ENCODE data around the gene NEDD8. TPM values are rescaled to one million over a fixed set of nuclear protein-coding genes. Genes with fewer than 3 reads are reported as not detected.

NEDD8 gene
- total and polyA plus RNA-seq, 2 donors (not counting 1 experiment from before 2014, with no cell fraction given) = 86.7 to 98.5 TPM

GRCh38 chr14:24277071-24277470 lies 44.9 kb upstream of the NEDD8 start:
- peak overlapping the region; percentile 50 for H3K4me2 ChIP-seq (replicated peaks; ENCODE audit: low read depth, low read length, poor library complexity, severe bottlenecking)
- Mint-ChIP-seq H3K27ac (peak overlapping the region; percentile 74), H3K27me3 (no peaks in the 10 kb centered on the region), H3K4me3 (peak overlapping the region; percentile 4), H3K4me1 (peaks cover 85% of the 10 kb centered on the region), H3K9me3 (ENCODE audit: insufficient read depth) (no peaks in the 10 kb centered on the region)
- H3K79me2 ChIP-seq (ENCODE audit: control insufficient read depth, insufficient read depth, low read length) = peaks cover 37% of the 10 kb centered on the region
- H2AFZ ChIP-seq (ENCODE audit: insufficient read depth, low read depth, low read length, poor library complexity, severe bottlenecking) = peak overlapping the region; percentile 52
- ChIA-PET POLR2A (interaction anchor here (1.2 to 1.5 kb wide), 2 partner anchors 13 to 35 kb away, joined by 3 to 4 read pairs; partner anchors contain the start of gene TINF2), CTCF (interaction anchor here (1.5 to 7.1 kb wide), 4 partner anchors 16 to 35 kb away, joined by 7 to 93 read pairs (median 26); partner anchors contain the start of genes CIDEB, DHRS1, LTB4R2 and NOP9)
- TF ChIP-seq, protein P1, sequence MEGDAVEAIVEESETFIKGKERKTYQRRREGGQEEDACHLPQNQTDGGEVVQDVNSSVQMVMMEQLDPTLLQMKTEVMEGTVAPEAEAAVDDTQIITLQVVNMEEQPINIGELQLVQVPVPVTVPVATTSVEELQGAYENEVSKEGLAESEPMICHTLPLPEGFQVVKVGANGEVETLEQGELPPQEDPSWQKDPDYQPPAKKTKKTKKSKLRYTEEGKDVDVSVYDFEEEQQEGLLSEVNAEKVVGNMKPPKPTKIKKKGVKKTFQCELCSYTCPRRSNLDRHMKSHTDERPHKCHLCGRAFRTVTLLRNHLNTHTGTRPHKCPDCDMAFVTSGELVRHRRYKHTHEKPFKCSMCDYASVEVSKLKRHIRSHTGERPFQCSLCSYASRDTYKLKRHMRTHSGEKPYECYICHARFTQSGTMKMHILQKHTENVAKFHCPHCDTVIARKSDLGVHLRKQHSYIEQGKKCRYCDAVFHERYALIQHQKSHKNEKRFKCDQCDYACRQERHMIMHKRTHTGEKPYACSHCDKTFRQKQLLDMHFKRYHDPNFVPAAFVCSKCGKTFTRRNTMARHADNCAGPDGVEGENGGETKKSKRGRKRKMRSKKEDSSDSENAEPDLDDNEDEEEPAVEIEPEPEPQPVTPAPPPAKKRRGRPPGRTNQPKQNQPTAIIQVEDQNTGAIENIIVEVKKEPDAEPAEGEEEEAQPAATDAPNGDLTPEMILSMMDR (IDR thresholded peaks at IDR 0.05) = no peak
- TF ChIP-seq EZH2 (IDR thresholded peaks at IDR 0.05; ENCODE audit: borderline replicate concordance, insufficient read depth, low read depth, low read length, poor library complexity, severe bottlenecking) = no peak
- H3K36me3 ChIP-seq (replicated peaks in 1 of 2; ENCODE audit: control extremely low read depth in 1 of 2, control insufficient read depth in 1 of 2, extremely low read depth in 1 of 2, insufficient read depth in 2 of 2, low read length in 1 of 2) = no peaks in the 10 kb centered on the region
- H3K27me3 ChIP-seq (replicated peaks in 1 of 4; ENCODE audit: control extremely low read depth in 1 of 4, control insufficient read depth in 3 of 4, insufficient read depth in 4 of 4, low read length in 3 of 4) = no peaks in the 10 kb centered on the region
- H4K20me1 ChIP-seq (ENCODE audit: control insufficient read depth, insufficient read depth, low read length, poor library complexity, severe bottlenecking) = no peaks in the 10 kb centered on the region
- 96% methylated on average over 6 of the region's 6 CpGs for WGBS (ENCODE audit: insufficient coverage)
- H3K9ac ChIP-seq (ENCODE audit: low read length) = no peak overlapping the region
- peak overlapping the region; percentile 65 to 80 for H3K27ac ChIP-seq (ENCODE audit: low read length in 2 of 2)
- peaks cover 60 to 79% of the 10 kb centered on the region in 2 donors for H3K4me1 ChIP-seq (ENCODE audit: control insufficient read depth in 2 of 2, insufficient read depth in 2 of 2, low read length in 2 of 2)
- intact Hi-C loops (cut with micrococcal nuclease) = loop anchor here (10.0 kb wide), 1 partner anchor 132 kb away; the partner anchor contains the start of genes EMC9, PSME2 and RNF31
- H3K4me3 ChIP-seq (ENCODE audit: control extremely low read depth in 1 of 5, extremely low read depth in 1 of 5, insufficient read depth in 1 of 5, low read depth in 2 of 5, low read length in 4 of 5) = no peak overlapping the region
- peaks cover 0 to 10% (median 0%) of the 10 kb centered on the region in 3 donors for H3K9me3 ChIP-seq (ENCODE audit: control extremely low read depth in 1 of 3, control insufficient read depth in 2 of 3, insufficient read depth in 1 of 3, low read length in 2 of 3)
- no peak for ATAC-seq (ENCODE audit: low read depth)
- DNase-seq = no peak

DNA sequence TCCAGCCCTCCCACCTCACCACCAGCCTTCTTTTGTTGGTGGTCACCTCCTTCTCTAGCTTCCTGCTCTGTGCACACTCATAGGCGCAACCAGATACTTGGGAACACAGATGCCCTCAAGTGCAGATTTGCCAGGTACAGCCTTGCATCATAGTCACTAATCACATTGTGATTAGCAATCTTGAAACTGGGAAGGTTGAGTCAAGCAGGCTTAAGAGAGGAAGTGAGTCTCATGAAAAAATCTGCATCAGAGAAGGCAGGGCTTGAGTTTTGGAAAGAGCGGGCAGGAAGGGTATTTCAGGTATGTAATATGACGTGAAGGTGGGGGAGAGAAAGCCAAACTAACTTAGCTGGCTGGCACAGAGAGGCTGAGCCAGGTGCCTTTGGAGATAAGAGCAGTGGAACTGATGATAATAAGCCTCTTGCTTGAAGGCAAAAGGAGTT lies 42.0 kb upstream of the NEDD8 start:
- POLR2A ChIA-PET = interaction anchor here (0.7 to 2.0 kb wide), 5 partner anchors 15 to 156 kb away, joined by 3 to 11 read pairs (median 4); partner anchors contain the start of gene TINF2
- CTCF ChIA-PET = interaction anchor here (0.7 to 2.4 kb wide), 10 partner anchors 10 to 436 kb away, joined by 3 to 19 read pairs (median 4); partner anchors contain the start of genes CIDEB, LTB4R, MDP1 and TINF2
- no peaks in the 10 kb centered on the region for H3K9me3 Mint-ChIP-seq (ENCODE audit: insufficient read depth)
- H3K27ac Mint-ChIP-seq = peak overlapping the region; percentile 89
- Histone ChIP-seq H3K9ac (ENCODE audit: low read length) (no peak overlapping the region), H3K36me3 (replicated peaks in 1 of 2; ENCODE audit: control extremely low read depth in 1 of 2, control insufficient read depth in 1 of 2, extremely low read depth in 1 of 2, insufficient read depth in 2 of 2, low read length in 1 of 2) (peaks cover 0 to 5% of the 10 kb centered on the region in 2 experiments), H3K27me3 (replicated peaks in 1 of 4; ENCODE audit: control extremely low read depth in 1 of 4, control insufficient read depth in 3 of 4, insufficient read depth in 4 of 4, low read length in 3 of 4) (no peaks in the 10 kb centered on the region), H3K79me2 (ENCODE audit: control insufficient read depth, insufficient read depth, low read length) (peaks cover 34% of the 10 kb centered on the region), H3K4me3 (ENCODE audit: control extremely low read depth in 1 of 5, extremely low read depth in 1 of 5, insufficient read depth in 1 of 5, low read depth in 2 of 5, low read length in 4 of 5) (no peak overlapping the region), H4K20me1 (ENCODE audit: control insufficient read depth, insufficient read depth, low read length, poor library complexity, severe bottlenecking) (no peaks in the 10 kb centered on the region), H3K27ac (ENCODE audit: low read length in 2 of 2) (peak overlapping the region; percentile 76 to 81), H3K9me3 (ENCODE audit: control extremely low read depth in 1 of 3, control insufficient read depth in 2 of 3, insufficient read depth in 1 of 3, low read length in 2 of 3) (peaks cover 0 to 10% (median 0%) of the 10 kb centered on the region in 3 donors), H3K4me1 (ENCODE audit: control insufficient read depth in 2 of 2, insufficient read depth in 2 of 2, low read length in 2 of 2) (peaks cover 55 to 64% of the 10 kb centered on the region in 2 donors), H3K4me2 (replicated peaks; ENCODE audit: low read depth, low read length, poor library complexity, severe bottlenecking) (peak overlapping the region; percentile 52), H2AFZ (ENCODE audit: insufficient read depth, low read depth, low read length, poor library complexity, severe bottlenecking) (peak overlapping the region; percentile 10)
- H3K4me3 Mint-ChIP-seq = peak overlapping the region; percentile 58
- no peaks in the 10 kb centered on the region for H3K27me3 Mint-ChIP-seq
- ATAC-seq (ENCODE audit: low read depth) (peak; percentile 28), DNase-seq (peak; percentile 89)
- H3K4me1 Mint-ChIP-seq = peaks cover 76% of the 10 kb centered on the region
- intact Hi-C loops (cut with micrococcal nuclease) = loop anchor here (10.0 kb wide), 1 partner anchor 129 kb away; the partner anchor contains the start of genes EMC9, PSME2 and RNF31
- 32% methylated on average over 3 of the region's 3 CpGs for WGBS (ENCODE audit: insufficient coverage)
- TF ChIP-seq EZH2 (IDR thresholded peaks at IDR 0.05; ENCODE audit: borderline replicate concordance, insufficient read depth, low read depth, low read length, poor library complexity, severe bottlenecking) = no peak
- TF ChIP-seq, protein P1 (IDR thresholded peaks at IDR 0.05) = no peak
